ENCODE results near the gene CCL7.

Gene CCL7

GRCh38 chr17:34236281-34236892, 33.6 kb upstream of the CCL7 start:
- no peaks in the 10 kb centered on the region for H3K9me3 Mint-ChIP-seq
- H3K4me3 Mint-ChIP-seq = no peak overlapping the region
- peaks cover 19% of the 10 kb centered on the region for H3K27me3 Mint-ChIP-seq (ENCODE audit: low read depth)
- H3K4me1 Mint-ChIP-seq (ENCODE audit: low read depth) = no peaks in the 10 kb centered on the region
- no peak overlapping the region for H3K27ac Mint-ChIP-seq
- no peak for DNase-seq (ENCODE audit: low spot score)
- H3K36me3 Mint-ChIP-seq (ENCODE audit: low read depth) = no peaks in the 10 kb centered on the region

GRCh38 chr17:34237458-34237857, 32.6 kb upstream of the CCL7 start:
- peaks cover 19% of the 10 kb centered on the region for H3K27me3 Mint-ChIP-seq (ENCODE audit: low read depth)
- no peak overlapping the region for H3K27ac Mint-ChIP-seq
- H3K4me3 Mint-ChIP-seq = no peak overlapping the region
- DNase-seq (ENCODE audit: low spot score) = no peak
- H3K4me1 Mint-ChIP-seq (ENCODE audit: low read depth) = no peaks in the 10 kb centered on the region
- H3K9me3 Mint-ChIP-seq = no peaks in the 10 kb centered on the region
- no peaks in the 10 kb centered on the region for H3K36me3 Mint-ChIP-seq (ENCODE audit: low read depth)

GRCh38 chr17:34241062-34241461, 29.0 kb upstream of the CCL7 start:
- no peaks in the 10 kb centered on the region for H3K36me3 Mint-ChIP-seq (ENCODE audit: low read depth)
- no peak for DNase-seq (ENCODE audit: low spot score)
- no peak overlapping the region for H3K4me3 Mint-ChIP-seq
- H3K9me3 Mint-ChIP-seq = no peaks in the 10 kb centered on the region
- H3K27ac Mint-ChIP-seq = no peak overlapping the region
- H3K4me1 Mint-ChIP-seq (ENCODE audit: low read depth) = no peaks in the 10 kb centered on the region
- H3K27me3 Mint-ChIP-seq (ENCODE audit: low read depth) = peaks cover 7% of the 10 kb centered on the region

GRCh38 chr17:34242587-34243363, 27.2 kb upstream of the CCL7 start:
- Mint-ChIP-seq H3K27me3 (ENCODE audit: low read depth) (peaks cover 7% of the 10 kb centered on the region), H3K36me3 (ENCODE audit: low read depth) (no peaks in the 10 kb centered on the region), H3K27ac (no peak overlapping the region), H3K4me3 (no peak overlapping the region), H3K9me3 (no peaks in the 10 kb centered on the region), H3K4me1 (ENCODE audit: low read depth) (no peaks in the 10 kb centered on the region)
- no peak for DNase-seq (ENCODE audit: low spot score)

GRCh38 chr17:34243364-34244320, 26.4 kb upstream of the CCL7 start:
- H3K36me3 Mint-ChIP-seq (ENCODE audit: low read depth) = no peaks in the 10 kb centered on the region
- no peaks in the 10 kb centered on the region for H3K4me1 Mint-ChIP-seq (ENCODE audit: low read depth)
- no peak for DNase-seq (ENCODE audit: low spot score)
- H3K27me3 Mint-ChIP-seq (ENCODE audit: low read depth) = peaks cover 7% of the 10 kb centered on the region
- H3K4me3 Mint-ChIP-seq = no peak overlapping the region
- no peak overlapping the region for H3K27ac Mint-ChIP-seq
- no peaks in the 10 kb centered on the region for H3K9me3 Mint-ChIP-seq

GRCh38 chr17:34245351-34245905, 24.6 kb upstream of the CCL7 start:
- H3K9me3 Mint-ChIP-seq = no peaks in the 10 kb centered on the region
- DNase-seq (ENCODE audit: low spot score) = no peak
- peaks cover 4% of the 10 kb centered on the region for H3K27me3 Mint-ChIP-seq (ENCODE audit: low read depth)
- no peaks in the 10 kb centered on the region for H3K36me3 Mint-ChIP-seq (ENCODE audit: low read depth)
- H3K4me1 Mint-ChIP-seq (ENCODE audit: low read depth) = no peaks in the 10 kb centered on the region
- H3K27ac Mint-ChIP-seq = no peak overlapping the region
- H3K4me3 Mint-ChIP-seq = no peak overlapping the region

- no peak overlapping the region for H3K27ac Mint-ChIP-seq
- H3K4me1 Mint-ChIP-seq (ENCODE audit: low read depth) = no peaks in the 10 kb centered on the region
- DNase-seq (ENCODE audit: low spot score) = no peak
- H3K36me3 Mint-ChIP-seq (ENCODE audit: low read depth) = no peaks in the 10 kb centered on the region
- H3K4me3 Mint-ChIP-seq = no peak overlapping the region
- no peaks in the 10 kb centered on the region for H3K9me3 Mint-ChIP-seq
- H3K27me3 Mint-ChIP-seq (ENCODE audit: low read depth) = peaks cover 2% of the 10 kb centered on the region
These were observed 23.6 kb upstream of the CCL7 start for GRCh38 chr17:34246446-34246845.

GRCh38 chr17:34246881-34247280, 23.1 kb upstream of the CCL7 start:
- DNase-seq (ENCODE audit: low spot score) = no peak
- no peak overlapping the region for H3K27ac Mint-ChIP-seq
- H3K9me3 Mint-ChIP-seq = no peaks in the 10 kb centered on the region
- H3K4me3 Mint-ChIP-seq = no peak overlapping the region
- H3K36me3 Mint-ChIP-seq (ENCODE audit: low read depth) = no peaks in the 10 kb centered on the region
- H3K27me3 Mint-ChIP-seq (ENCODE audit: low read depth) = peaks cover 2% of the 10 kb centered on the region
- H3K4me1 Mint-ChIP-seq (ENCODE audit: low read depth) = no peaks in the 10 kb centered on the region

- no peak overlapping the region for H3K27ac Mint-ChIP-seq
- no peak overlapping the region for H3K4me3 Mint-ChIP-seq
- no peaks in the 10 kb centered on the region for H3K36me3 Mint-ChIP-seq (ENCODE audit: low read depth)
- no peak for DNase-seq (ENCODE audit: low spot score)
- H3K9me3 Mint-ChIP-seq = no peaks in the 10 kb centered on the region
- peaks cover 8% of the 10 kb centered on the region for H3K27me3 Mint-ChIP-seq (ENCODE audit: low read depth)
- H3K4me1 Mint-ChIP-seq (ENCODE audit: low read depth) = no peaks in the 10 kb centered on the region
These were observed 21.5 kb upstream of the CCL7 start for GRCh38 chr17:34248511-34249024.

- H3K9me3 Mint-ChIP-seq = no peaks in the 10 kb centered on the region
- no peak overlapping the region for H3K4me3 Mint-ChIP-seq
- no peaks in the 10 kb centered on the region for H3K36me3 Mint-ChIP-seq (ENCODE audit: low read depth)
- no peaks in the 10 kb centered on the region for H3K4me1 Mint-ChIP-seq (ENCODE audit: low read depth)
- no peak for DNase-seq (ENCODE audit: low spot score)
- peaks cover 13% of the 10 kb centered on the region for H3K27me3 Mint-ChIP-seq (ENCODE audit: low read depth)
- H3K27ac Mint-ChIP-seq = no peak overlapping the region
These were observed 21.0 kb upstream of the CCL7 start for GRCh38 chr17:34249061-34249460.

GRCh38 chr17:34249478-34249877, 20.5 kb upstream of the CCL7 start:
- Mint-ChIP-seq H3K27ac (no peak overlapping the region), H3K9me3 (no peaks in the 10 kb centered on the region), H3K27me3 (ENCODE audit: low read depth) (peaks cover 14% of the 10 kb centered on the region), H3K4me3 (no peak overlapping the region), H3K36me3 (ENCODE audit: low read depth) (no peaks in the 10 kb centered on the region), H3K4me1 (ENCODE audit: low read depth) (no peaks in the 10 kb centered on the region)
- no peak for DNase-seq (ENCODE audit: low spot score)

- no peaks in the 10 kb centered on the region for H3K4me1 Mint-ChIP-seq (ENCODE audit: low read depth)
- H3K4me3 Mint-ChIP-seq = no peak overlapping the region
- H3K27ac Mint-ChIP-seq = no peak overlapping the region
- DNase-seq (ENCODE audit: low spot score) = no peak
- peaks cover 29% of the 10 kb centered on the region for H3K27me3 Mint-ChIP-seq (ENCODE audit: low read depth)
- H3K9me3 Mint-ChIP-seq = no peaks in the 10 kb centered on the region
- H3K36me3 Mint-ChIP-seq (ENCODE audit: low read depth) = no peaks in the 10 kb centered on the region
These were observed 18.8 kb upstream of the CCL7 start for GRCh38 chr17:34251186-34251585.

GRCh38 chr17:34252095-34252443, 18.0 kb upstream of the CCL7 start:
- Mint-ChIP-seq H3K27ac (no peak overlapping the region), H3K9me3 (no peaks in the 10 kb centered on the region), H3K27me3 (ENCODE audit: low read depth) (peaks cover 35% of the 10 kb centered on the region), H3K36me3 (ENCODE audit: low read depth) (no peaks in the 10 kb centered on the region), H3K4me1 (ENCODE audit: low read depth) (no peaks in the 10 kb centered on the region), H3K4me3 (no peak overlapping the region)
- no peak for DNase-seq (ENCODE audit: low spot score)
